Measurements from ENCODE around the gene NOBOX.
"Not testable (repeated sequence)": the region's sequence is repeated elsewhere in the genome, so short reads cannot be mapped to it uniquely, and the experiment has no call there.

GRCh38 chr7:144356860-144357259 is 46.6 kb downstream of the NOBOX start:
- TF ChIP-seq CTCF (conservative IDR thresholded peaks at IDR 0.05); ZFX (IDR thresholded peaks at IDR 0.05): not testable (repeated sequence)
